HG02571 (cell line): ENCODE measurements around the gene SLCO1B1.

Experiments
- ATAC-seq: cut with Tn5 transposase; IDR thresholded peaks from one replicate; pipeline ENCODE4 v1.9.1; 2021; ENCODE audit warnings: mild to moderate bottlenecking, moderate library complexity; ENCODE audit not compliant: unreplicated experiment

The SLCO1B1 gene

GRCh38 chr12:21219206-21219605 is 88.2 kb downstream of the SLCO1B1 start:
- no peak for ATAC-seq

- no peak for ATAC-seq
These were observed 89.3 kb downstream of the SLCO1B1 start for GRCh38 chr12:21220266-21220665.

DNA sequence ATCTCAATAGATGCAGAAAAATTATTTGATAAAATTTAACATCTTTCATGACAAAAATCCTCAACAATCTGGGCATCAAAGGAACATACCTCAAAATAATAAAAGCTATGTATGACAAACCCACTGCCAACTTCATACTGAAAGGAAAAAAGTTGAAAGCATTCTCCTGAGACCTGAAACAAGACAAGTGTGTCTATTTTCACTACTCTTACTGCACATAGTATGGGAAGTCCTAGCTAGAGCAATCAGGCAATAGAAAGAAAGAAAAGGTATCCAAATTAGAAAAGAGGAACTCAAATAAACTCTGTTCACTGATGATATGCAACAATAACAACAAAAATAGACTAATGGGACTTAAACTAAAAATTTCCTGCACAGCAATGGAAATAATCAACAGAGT is 90.1 kb downstream of the SLCO1B1 start:
- no peak for ATAC-seq

GRCh38 chr12:21221778-21222177 is 90.8 kb downstream of the SLCO1B1 start:
- ATAC-seq, result no peak

DNA sequence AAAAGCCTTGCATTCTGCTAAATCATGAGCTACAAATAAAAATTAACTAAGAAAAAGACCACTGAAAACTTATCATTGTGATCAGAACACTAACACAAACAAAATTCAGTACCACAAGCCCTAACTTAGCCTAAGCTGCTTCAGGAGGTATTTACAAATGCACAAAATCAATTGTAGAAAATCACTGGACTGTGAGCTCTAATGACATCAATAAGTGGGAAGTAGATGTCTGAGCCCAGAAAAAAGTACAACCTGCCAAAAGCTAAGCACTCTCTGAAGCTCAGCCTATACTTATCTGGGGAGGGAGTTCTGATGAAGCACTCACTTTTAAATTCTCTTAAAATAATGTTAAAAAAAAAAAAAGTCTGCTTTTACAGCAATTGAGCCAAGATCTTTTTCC is 92.9 kb downstream of the SLCO1B1 start:
- no peak for ATAC-seq

DNA sequence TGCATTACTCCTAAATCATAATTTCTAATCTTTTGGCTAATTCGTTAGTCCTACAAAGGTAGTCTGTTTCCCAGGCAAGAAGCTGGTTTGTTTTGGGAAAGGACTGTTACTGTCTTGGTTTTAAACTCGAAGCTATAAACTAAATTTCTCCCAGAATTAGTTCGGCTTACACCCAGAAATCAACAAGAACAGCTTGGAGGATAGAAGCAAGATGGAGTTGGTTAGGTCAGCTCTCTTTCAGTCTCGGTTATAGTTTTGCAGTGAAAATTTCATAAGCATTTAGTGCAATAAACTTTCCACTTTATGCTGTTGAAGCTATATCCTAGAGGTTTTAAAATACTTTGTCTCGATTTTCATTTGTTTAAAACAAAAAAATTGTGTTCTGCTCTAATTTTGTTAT is 103.4 kb downstream of the SLCO1B1 start:
- ATAC-seq, result no peak

DNA sequence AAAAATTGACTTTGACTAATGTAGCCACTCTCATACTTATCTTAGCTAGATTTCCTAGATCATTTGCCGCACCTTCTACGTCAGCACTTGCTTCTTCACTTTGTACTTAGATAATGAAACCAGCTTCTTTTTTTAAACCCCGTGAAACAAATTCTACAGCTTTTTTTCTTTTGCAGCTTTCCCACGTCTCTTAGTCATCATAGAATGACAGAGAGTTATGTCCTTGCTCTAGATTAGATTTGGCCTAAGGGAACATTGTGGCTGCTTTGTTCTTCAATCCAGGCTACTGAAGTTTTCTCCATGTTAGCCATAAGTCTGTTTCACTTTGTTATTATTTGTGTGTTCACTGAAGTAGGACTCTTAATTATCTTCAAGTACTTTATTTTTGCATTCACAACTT is 108.9 kb downstream of the SLCO1B1 start:
- no peak for ATAC-seq

DNA sequence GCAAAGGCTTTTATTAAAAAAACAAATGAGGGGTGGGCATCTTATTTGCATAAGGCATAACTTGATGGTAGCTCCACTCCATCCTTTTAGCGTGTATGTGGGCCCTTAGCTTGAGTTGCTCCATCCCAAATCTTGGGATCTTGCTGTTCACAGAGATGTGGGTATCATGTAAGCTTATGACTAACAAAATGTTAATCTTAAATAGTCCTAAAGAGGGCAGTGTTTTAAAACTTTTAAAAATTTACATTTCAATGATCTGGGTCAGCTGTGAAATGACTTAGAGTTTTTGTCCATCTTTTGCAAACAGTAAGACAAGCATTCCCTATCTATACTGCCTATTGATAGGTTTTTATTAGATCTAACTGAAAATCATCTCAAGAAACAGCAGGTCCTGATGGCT is 117.7 kb downstream of the SLCO1B1 start:
- ATAC-seq, result no peak

DNA sequence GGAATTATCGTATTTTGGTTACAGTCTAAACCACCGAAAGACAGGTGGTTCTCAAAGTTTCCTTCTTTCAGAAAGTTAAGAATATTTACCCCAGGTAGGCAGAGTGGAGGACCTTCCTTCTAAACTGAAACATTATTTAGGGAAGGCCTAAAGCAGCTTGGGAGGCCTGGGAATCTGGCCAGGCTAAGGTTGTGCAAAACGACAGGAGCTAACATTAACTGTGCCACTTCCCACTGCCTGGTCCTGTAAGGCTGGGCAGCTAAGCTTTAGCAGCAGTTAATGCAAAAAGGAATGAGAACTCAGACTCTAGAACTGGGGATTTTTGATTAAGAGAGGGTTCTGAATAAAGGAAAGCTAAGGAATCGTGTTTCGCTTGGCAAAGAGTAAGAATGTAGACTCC is 121.1 kb downstream of the SLCO1B1 start:
- no peak for ATAC-seq

DNA sequence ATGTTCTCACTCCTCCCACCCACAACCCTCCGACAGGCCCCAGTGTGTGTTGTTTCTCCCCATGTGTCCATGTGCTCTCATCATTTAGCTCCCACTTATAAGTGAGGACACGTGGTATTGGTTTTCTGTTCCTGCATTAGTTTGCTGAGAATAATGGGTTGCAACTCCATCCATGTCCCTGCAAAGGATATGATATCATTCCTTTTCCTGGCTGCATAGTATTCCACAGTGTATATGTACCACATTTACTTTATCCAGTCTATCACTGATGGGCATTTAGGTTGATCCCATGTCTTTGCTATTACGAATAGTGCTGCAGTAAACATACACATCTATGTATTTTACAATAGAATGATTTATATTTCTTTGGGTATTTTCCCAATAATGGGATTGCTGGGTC is 126.2 kb downstream of the SLCO1B1 start:
- no peak for ATAC-seq

DNA sequence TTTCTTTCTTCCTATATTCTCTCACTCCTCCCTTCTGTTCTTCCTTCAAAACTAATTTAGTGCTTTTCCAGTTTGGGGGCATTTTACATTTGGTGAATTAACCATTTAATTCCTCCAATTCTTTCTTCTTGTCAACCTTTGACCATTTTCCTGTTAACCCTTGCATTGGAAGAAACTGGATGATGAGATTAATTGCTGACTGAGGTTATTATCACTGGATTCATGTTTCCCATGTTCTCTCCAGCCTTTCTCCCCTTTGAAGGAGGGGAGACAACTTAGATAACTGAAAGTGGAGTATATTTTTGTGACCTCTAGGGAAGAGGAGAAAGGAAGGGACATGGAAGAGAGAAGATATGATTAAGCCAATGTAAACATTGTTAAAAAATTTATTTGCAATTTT is 133.2 kb downstream of the SLCO1B1 start:
- ATAC-seq, result no peak

DNA sequence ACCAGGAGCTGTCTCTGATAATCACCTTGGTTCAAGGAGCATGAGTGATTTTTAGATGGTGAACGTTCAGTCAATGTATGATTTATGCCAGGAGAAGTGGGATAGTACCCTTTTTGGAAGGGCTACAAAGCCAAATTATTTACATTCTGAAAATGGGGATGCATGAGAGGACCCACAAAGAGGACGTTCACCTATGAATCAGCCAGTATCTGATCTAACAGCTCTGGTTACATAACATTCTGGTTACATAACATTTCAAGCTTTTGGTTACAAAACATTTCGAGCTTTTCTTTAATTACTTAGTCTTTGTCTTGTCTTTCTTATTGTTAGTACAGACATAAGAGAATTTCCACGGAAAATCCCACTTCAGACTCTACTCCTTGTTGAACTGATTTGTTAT is 134.9 kb downstream of the SLCO1B1 start:
- no peak for ATAC-seq

GRCh38 chr12:21276826-21277225 is 145.8 kb downstream of the SLCO1B1 start:
- ATAC-seq, result no peak
